HG02763 (cell line): ENCODE data around the gene RRP9.

Source experiments
- ATAC-seq: cut with Tn5 transposase; IDR thresholded peaks from one replicate; pipeline ENCODE4 v1.9.1; 2021; ENCODE audit warnings: mild to moderate bottlenecking, moderate library complexity; ENCODE audit not compliant: unreplicated experiment

The RRP9 gene

DNA sequence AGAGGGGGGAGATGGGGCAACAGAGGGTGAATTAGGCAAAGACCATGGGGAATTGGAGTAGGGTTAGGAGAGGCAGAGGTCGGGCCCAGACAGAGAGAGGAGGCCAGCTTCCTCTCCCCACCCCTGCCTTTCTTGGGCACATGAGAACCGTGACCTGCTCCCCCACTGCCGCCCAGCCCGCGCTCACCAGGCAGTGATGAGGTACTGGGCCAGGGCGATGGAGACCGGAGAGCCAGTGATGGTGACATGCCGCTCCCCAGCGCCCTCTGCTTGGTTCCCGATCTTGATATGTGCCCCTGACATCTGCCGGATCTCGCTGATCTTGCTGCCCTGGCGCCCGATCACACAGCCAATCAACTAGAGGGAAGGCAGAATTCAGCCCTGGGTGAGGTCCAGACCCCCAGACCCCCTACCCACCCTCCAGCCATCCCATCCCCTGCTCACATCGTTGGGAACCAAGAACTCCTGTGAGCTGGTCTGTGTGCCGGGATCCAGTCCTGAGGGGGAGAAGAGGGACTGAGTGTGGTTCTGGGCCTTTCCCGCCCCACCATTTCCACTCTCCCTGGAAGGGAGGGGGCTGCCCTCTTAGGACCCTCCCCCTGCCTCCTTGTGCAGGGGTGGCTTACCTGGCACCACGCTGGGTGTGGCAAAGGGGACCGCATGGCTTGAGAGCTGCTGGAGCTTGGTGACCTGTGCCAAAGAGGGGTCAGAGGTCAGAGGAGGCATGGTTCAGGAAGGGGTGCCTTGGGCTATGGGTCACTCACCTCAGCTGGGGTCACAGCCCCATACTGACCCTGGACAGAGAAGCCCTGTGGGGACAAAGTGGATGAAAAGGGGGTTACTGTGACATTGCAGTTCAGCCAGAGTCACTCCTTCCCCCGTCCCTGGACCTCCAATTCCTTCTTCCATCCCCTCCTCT lies 17.2 kb upstream of the RRP9 start:
- ATAC-seq: no peak

DNA sequence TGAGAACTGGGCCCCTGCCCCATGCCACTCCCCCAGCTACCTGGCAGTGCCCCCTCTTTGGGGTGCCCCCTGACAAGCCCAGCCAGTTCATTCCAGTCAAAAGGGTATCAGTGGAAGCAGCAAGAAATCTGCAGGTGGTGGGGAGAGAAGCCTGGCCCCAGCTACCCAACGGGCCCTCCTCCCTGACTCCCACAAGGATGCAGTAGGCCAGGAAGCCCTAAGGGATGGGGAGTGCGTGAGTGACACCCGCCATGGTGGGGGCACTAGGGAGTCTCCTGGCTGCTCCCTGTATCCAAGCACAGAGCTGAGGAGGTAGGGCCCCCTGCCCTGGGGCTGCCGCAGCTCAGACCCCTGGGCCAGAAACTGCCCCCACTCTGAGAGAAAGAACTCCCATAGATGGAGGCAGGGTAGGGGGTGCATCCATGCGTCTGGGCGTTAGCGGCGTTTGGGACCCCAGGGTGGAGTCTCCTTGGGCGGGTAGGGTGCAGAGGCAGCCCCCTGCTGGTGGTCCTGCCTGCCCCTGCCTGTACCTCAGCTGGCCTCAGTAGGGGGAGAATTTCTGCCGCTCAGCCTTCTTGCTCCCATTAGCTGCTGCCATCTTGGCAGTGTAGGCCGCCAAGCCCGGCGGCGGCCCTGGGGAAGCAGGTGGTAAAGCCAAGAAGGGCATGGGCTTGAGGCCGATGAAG lies 16.0 kb upstream of the RRP9 start:
- ATAC-seq: no peak

DNA sequence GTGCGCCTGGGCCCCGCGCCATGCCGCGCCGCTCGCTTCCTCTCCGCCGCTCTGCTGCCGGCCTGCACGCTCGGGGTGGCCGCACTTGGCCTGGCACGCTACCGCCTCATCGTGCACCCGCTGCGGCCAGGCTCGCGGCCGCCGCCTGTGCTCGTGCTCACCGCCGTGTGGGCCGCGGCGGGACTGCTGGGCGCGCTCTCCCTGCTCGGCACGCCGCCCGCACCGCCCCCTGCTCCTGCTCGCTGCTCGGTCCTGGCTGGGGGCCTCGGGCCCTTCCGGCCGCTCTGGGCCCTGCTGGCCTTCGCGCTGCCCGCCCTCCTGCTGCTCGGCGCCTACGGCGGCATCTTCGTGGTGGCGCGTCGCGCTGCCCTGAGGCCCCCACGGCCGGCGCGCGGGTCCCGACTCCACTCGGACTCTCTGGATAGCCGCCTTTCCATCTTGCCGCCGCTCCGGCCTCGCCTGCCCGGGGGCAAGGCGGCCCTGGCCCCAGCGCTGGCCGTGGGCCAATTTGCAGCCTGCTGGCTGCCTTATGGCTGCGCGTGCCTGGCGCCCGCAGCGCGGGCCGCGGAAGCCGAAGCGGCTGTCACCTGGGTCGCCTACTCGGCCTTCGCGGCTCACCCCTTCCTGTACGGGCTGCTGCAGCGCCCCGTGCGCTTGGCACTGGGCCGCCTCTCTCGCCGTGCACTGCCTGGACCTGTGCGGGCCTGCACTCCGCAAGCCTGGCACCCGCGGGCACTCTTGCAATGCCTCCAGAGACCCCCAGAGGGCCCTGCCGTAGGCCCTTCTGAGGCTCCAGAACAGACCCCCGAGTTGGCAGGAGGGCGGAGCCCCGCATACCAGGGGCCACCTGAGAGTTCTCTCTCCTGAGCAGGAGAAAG lies 14.4 kb upstream of the RRP9 start:
- no peak for ATAC-seq

DNA sequence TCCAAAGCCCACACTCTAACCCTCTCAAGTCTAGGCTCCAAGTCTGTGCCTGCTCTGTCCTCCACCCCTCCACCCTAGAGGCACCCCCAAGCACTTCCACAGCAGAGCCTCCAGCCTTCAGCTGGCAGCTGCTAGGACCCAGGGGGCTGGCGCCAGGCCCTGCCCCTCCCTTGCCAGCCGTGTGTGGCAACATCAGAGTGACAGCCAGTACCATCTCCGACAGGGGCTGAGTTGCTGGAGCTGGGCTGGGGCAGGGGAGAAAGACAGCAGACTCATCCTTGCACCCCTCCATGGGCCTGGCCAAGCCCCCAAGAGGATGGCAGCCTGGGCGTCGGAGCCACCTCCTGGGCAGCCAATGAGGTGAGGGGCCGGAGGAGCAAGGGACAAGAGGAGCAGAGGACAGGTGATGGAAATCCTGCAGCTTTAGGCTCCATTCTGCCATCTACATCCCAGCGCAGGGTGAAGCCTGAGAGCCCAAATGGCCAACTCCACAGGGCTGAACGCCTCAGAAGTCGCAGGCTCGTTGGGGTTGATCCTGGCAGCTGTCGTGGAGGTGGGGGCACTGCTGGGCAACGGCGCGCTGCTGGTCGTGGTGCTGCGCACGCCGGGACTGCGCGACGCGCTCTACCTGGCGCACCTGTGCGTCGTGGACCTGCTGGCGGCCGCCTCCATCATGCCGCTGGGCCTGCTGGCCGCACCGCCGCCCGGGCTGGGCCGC lies 13.6 kb upstream of the RRP9 start, which contains the start of gene GPR62:
TSS of gene GPR62 (plus strand) at position 207 of the 718 bp plus-strand sequence. CDS start at position 479, 272 bp downstream.
- no peak for ATAC-seq

DNA sequence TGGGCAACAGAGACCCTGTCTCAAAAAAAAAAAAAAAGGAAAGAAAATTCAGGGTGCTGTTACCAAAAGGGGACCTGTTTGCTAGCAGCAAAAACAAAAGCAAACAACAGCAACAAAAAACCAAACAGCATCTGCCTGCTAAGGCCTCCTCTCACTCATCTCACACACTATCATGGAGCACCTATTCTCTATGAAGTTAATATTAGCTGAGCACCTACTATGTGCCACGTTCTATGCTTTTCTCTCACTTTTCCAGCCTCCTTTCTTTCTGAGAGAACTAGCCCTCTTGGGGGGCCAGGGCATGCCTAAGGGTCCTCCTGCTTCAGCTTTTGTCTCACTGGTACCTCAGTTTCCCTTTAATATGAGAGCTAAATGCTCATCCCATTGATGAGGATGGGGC lies 13.0 kb upstream of the RRP9 start:
- ATAC-seq: no peak

DNA sequence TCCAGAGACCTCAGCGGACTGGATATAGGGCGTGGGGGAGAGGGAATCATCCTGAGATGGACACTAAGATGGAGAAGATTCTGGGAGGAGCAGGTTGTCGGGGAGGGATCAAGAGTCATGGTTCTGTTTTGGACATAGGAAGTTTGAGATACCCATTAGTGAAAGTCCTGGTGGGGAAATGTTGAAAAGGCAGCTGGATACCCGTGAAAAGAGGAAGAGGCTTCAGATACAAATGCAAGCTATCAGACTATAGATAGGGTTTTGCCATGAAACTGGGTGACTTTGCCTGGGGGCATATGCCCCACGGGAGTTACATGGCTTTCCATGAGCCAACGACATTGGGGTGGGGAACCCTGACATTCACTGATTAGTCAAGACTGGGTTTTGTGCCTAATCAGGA lies 12.4 kb upstream of the RRP9 start:
- no peak for ATAC-seq

DNA sequence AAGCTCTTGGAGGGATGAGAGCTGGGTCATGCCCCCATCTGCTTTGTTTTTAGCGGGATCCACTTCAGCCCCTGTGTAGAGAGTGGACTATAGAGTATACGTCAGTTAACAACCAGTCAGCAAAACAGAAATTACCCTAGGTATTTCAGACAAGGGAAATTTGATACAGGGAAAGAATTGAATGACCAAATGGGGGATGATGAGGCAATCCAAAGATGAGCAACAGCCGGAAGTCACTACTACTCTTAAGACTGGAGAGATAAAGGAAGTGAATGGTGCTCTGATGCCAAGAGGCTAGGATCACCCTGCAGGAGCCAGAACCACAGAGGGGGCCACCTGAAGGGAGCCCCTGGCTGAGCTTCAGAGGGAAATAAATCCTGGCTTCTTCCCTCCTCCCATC lies 11.7 kb upstream of the RRP9 start:
- ATAC-seq: no peak

DNA sequence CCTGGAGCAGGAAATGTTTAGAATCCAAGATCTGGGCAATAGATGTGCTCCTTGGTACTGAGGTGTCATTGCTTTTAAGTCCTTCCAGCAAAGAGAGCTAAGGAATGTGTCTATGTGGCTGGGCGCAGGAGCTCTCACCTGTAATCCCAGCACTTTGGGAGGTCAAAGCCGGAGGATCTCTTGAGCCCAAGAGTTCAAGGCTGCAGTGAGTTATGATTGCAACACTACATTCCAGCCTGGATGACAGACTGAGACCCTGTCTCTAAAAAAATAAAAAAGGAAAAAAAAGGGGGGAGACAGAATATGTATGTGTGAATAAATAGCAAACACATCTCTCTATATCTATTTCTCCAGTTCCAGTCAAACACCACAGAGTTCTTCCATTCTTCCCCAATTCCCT lies 9.2 kb upstream of the RRP9 start:
- no peak for ATAC-seq

DNA sequence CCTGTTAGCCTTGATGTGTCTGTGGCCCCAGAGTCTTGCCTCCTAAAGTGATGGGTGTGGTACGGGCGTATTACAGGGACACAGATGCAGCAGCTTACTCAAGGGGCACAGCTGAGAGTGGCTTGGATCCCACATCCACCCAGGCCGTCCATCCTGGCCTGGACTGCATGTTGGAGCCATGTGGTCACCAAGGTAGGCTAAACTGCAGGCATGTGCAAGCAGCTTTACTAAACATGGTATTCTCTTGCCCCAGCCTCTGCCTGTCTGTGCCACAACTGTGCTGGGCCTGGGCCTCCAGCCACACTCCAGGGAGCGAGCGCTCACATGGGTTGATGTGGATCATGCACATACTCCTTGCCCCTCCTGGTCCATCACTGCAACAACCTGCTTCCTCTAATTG lies 7.4 kb upstream of the RRP9 start:
- no peak for ATAC-seq

DNA sequence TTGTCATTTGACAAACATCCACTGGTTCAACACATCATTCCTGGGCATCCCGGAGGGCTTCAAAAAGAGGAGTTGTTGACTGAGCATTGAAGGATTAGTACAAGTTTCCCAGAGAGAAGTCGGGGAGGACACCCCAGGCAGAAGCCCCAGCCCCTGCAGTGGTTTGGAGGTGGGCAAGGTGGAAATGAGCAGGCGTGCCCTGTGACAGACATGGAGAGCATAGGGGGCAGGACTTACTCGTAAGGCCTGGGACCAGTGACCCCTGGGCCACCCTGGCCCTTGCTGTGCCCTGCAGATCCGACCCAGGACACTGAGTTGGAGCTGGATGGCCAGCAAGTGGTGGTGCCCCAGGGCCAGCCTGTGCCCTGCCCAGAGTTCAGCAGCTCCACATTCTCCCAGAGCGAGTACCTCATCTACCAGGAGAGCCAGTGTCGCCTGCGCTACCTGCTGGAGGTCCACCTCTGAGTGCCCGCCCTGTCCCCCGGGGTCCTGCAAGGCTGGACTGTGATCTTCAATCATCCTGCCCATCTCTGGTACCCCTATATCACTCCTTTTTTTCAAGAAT lies 6.4 kb upstream of the RRP9 start:
- ATAC-seq: no peak

DNA sequence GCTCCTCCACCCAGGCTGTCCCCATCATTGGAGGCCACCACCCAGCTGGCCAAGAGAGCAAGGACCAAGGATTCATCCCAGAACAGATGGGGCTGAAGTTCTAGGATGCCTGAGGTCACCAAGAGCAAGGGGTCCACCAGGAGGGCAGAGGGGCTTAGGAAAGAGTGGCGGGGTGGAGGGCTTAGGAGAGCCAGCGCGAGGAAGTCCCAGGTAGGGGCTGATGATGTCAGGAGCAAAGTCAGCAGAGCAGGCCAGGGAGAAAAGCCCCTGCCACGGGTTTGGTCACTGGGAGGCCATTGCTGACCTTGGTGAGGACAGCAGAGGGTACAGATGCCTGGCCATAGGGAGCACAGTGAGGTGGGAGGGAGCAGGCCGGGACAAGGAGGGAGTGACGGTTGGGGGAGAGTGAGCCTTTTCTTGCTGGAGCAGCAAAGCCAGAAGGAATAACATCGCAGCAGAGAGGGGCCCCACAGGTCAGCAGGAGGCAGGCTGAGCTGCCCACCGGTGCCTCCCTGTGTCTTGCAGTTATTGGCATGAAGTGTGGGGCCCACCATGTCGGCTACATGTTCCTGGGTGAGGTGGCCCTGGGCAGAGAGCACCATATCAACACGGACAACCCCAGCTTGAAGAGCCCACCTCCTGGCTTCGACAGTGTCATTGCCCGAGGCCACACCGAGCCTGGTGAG lies 5.7 kb upstream of the RRP9 start:
- ATAC-seq: no peak

DNA sequence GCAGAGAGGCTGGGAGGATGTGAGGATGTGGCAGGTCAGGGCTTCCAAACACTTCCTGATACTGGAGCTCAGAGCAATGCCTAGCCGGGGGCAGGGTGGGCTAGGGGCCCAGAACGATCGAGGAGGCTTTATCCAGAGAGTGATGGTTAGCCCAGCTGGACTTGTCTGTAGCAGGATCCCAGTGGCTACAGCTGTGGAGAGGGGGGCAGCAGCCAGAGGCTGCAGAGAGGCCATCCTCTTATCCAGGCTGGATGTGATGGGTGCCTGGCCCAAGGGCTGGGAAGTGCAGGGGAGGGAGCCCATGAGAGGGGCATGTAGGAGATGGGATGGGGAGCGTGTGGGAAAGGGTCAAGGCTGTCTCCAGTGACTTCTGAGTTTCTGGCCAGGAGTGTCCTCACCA lies 5.1 kb upstream of the RRP9 start:
- ATAC-seq: no peak

DNA sequence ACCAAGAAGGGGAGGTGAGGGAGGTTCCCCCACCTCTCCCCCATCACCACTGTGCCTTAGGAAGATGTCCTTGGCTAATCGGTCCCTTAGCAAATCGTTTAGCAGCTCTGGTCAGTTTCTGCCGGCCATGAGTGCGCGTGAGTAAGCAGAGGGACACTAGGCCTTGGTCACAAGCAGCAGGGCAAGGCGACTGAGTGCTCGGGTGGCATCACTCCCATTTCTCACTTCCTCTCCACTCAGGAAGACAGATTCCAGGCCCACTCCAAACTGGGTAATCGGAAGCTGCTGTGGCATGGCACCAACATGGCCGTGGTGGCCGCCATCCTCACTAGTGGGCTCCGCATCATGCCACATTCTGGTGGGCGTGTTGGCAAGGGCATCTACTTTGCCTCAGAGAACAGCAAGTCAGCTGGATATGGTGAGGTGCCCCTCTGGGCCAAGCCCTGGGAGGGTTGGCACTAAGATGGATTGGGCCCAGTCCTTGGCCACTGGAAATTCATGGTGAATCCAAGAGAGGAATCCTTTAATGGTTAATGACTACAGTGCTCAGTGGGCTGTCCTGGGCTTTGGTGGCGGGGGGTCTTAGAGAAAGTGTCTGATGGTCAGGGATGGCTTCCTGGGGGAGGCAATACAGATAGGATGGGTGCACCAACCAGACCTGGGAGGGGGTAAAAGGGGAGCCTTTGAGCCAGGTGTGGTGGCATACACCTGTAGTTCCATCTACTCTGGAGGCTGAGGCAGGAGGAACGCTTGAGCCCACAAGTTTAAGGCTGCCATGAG lies 4.4 kb upstream of the RRP9 start:
- no peak for ATAC-seq

DNA sequence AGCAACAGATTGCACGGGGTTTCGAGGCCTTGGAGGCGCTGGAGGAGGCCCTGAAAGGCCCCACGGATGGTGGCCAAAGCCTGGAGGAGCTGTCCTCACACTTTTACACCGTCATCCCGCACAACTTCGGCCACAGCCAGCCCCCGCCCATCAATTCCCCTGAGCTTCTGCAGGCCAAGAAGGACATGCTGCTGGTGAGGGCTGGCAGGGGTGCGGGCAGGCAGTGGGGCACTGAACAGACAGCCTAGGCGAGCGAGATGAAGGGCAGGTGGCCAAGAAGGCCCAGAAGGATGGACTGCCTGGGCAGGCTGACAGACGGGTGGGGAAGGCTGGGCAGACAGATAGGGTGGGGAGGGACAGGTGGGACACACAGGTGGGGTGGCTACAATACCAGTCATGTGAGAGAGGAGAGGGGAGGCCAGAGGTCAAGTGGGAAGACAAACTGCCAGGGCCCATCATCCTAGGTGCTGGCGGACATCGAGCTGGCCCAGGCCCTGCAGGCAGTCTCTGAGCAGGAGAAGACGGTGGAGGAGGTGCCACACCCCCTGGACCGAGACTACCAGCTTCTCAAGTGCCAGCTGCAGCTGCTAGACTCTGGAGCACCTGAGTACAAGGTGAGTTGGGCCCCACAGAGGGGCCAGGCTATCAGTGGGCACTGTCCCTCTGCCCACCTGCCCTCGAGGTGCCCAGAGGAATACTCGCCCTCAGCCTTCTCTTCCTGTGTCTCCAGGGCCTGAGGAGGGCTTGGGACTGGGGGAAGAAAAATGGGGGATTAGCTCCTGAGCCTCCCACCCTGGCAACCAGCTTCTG lies 3.5 kb upstream of the RRP9 start:
- ATAC-seq: no peak

DNA sequence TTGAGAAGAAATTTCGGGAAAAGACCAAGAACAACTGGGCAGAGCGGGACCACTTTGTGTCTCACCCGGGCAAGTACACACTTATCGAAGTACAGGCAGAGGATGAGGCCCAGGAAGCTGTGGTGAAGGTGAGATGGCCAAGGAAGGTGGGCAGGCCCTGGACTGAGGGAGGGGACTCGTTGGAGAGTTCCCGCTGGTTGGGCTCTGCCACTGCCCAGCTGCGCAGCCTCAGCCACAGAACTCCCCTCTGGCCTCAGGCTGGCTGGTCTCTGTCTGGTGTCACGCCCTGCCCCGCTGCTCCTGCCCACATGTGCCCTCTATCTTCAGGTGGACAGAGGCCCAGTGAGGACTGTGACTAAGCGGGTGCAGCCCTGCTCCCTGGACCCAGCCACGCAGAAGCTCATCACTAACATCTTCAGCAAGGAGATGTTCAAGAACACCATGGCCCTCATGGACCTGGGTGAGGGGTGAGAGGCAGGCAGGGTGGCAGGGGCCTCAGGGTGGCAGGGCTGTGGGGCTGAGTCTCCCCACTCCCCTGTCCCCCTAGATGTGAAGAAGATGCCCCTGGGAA lies 2.8 kb upstream of the RRP9 start:
- no peak for ATAC-seq

DNA sequence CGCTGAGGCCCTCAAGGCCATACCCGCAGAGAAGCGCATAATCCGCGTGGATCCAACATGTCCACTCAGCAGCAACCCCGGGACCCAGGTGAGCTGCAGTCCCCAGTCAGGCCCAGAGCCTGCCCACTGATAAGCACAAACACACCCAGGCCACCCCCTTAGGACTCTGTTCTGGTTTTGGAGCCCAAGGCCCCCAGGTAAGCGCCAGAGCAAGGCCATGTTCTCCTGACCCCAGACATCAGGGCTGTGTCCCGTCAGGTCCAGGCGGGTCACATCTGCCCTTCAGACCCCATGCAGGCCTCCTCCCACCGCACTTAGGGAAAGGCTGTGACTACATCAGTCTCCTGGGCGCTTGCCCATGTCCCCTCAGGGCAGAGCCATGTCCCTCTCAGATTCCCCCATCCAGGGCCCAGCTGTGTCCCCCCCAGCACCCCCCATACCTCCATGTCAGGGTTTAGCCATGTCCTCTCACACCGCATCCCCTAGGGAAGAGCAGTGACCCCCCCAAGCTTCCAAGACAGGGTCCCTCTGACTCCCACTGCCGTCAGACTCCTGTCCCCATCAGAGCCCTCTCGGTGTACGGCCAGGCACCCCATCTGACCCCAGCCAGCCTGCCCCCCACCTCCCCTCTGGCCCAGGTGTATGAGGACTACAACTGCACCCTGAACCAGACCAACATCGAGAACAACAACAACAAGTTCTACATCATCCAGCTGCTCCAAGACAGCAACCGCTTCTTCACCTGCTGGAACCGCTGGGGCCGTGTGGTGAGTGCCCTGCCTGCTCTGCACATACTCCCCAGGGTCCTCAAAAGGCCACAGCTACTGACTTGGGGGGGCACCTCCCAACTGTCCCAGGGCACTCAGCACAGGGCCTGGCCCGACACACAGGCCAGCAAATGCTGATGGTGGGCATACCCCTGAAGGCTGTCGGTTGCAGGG lies 2.0 kb upstream of the RRP9 start:
- ATAC-seq: no peak
